CD4-positive, CD25-positive, alpha-beta regulatory T cell (primary cell): ENCODE results near the gene PRKCA. TPM values are rescaled to one million over a fixed set of nuclear protein-coding genes. Genes with fewer than 3 reads are reported as not detected.

Experiments used
- ATAC-seq, 2 donors: fragments of 150-1000 bp; cut with Tn5 transposase; one replicate each; pipeline ENCODE4 v1.10.0; 2021; ENCODE audit warnings: low read depth in 2 of 2, moderate number of reproducible peaks in 2 of 2, moderate library complexity in 1 of 2
- DNase-seq, 3 donors: peaks; one replicate each; pipeline versions ENCODE4 v3.0.0 to v3.0.0-alpha.2; 2012 to 2022; ENCODE audit warnings: mixed read lengths in 1 of 3
- H3K27ac ChIP-seq: one replicate; pipeline ENCODE4 v1.7.0; 2013; ENCODE audit warnings: mild to moderate bottlenecking, low read length; ENCODE audit not compliant: insufficient read depth, poor library complexity, severe bottlenecking
- H3K27me3 ChIP-seq: one replicate; pipeline ENCODE4 v1.7.0; 2013; ENCODE audit warnings: low read length; ENCODE audit not compliant: control insufficient read depth, insufficient read depth
- H3K36me3 ChIP-seq: one replicate; pipeline ENCODE4 v1.7.0; 2013; ENCODE audit warnings: mild to moderate bottlenecking, low read length, moderate library complexity; ENCODE audit not compliant: control insufficient read depth, insufficient read depth
- H3K4me1 ChIP-seq: 2 replicates; pipeline ENCODE4 v1.7.0; 2013; ENCODE audit warnings: mild to moderate bottlenecking, low read length; ENCODE audit not compliant: insufficient read depth, control insufficient read depth, poor library complexity, severe bottlenecking
- H3K4me3 ChIP-seq: one replicate; pipeline ENCODE4 v1.7.0; 2013; ENCODE audit warnings: low read depth, mild to moderate bottlenecking, low read length, moderate library complexity
- H3K9me3 ChIP-seq, 2 experiments: 1 replicate in 1 of 2; 2 replicates in 1 of 2; pipeline ENCODE4 v1.7.0; 2013; ENCODE audit warnings: low read length in 2 of 2, mild to moderate bottlenecking in 1 of 2, moderate library complexity in 1 of 2; ENCODE audit not compliant: control insufficient read depth in 2 of 2
- H3K27ac Mint-ChIP-seq, 3 donors: one replicate each; pipeline ENCODE4 v1.8.0; 2020 to 2022; ENCODE audit warnings: mild to moderate bottlenecking in 3 of 3, mixed read lengths in 3 of 3, moderate library complexity in 2 of 3
- H3K27me3 Mint-ChIP-seq: one replicate; pipeline ENCODE4 v1.8.0; 2022; ENCODE audit warnings: mild to moderate bottlenecking, mixed read lengths
- H3K36me3 Mint-ChIP-seq: one replicate; pipeline ENCODE4 v1.8.0; 2020; ENCODE audit warnings: mixed read lengths
- H3K4me1 Mint-ChIP-seq, 4 donors: one replicate each; pipeline ENCODE4 v1.8.0; 2020 to 2022; ENCODE audit warnings: mixed read lengths in 4 of 4, mild to moderate bottlenecking in 1 of 4
- H3K4me3 Mint-ChIP-seq, 4 donors: one replicate each; pipeline ENCODE4 v1.8.0; 2020 to 2022; ENCODE audit warnings: mild to moderate bottlenecking in 4 of 4, mixed read lengths in 4 of 4, moderate library complexity in 3 of 4
- H3K9me3 Mint-ChIP-seq, 7 donors: one replicate each; pipeline ENCODE4 v1.8.0; 2020 to 2022; ENCODE audit warnings: mixed read lengths in 7 of 7, mild to moderate bottlenecking in 3 of 7, moderate library complexity in 2 of 7
- polyA plus RNA-seq, 4 donors: library from polyadenylated mRNA; unstranded; fragments of 300-500 nt; fragmentation: Illumina TruSeq; gene quantifications; one replicate each; pipeline ENCODE4 v1.2.3, GENCODE V29; 2021
- total RNA-seq: library from RNA; stranded (reverse); gene quantifications from one replicate; pipeline ENCODE4 v1.2.3, GENCODE V29; 2022

Gene PRKCA
- total and polyA plus RNA-seq, 5 donors from 2014 or later, result 0.60 to 84.0 (median 2.0) TPM

- Histone ChIP-seq H3K36me3 (no peaks in the 10 kb centered on the region), H3K4me1 (no peaks in the 10 kb centered on the region), H3K9me3 (peaks cover 0 to 1% of the 10 kb centered on the region in 2 experiments), H3K27ac (no peak overlapping the region), H3K27me3 (no peaks in the 10 kb centered on the region), H3K4me3 (no peak overlapping the region)
- H3K4me3 Mint-ChIP-seq, result no peak overlapping the region
- DNase-seq (no peak), ATAC-seq (no peak)
- peaks cover 5% of the 10 kb centered on the region for H3K27me3 Mint-ChIP-seq
- H3K4me1 Mint-ChIP-seq, result peaks cover 0 to 2% (median 0%) of the 10 kb centered on the region in 4 donors
- H3K27ac Mint-ChIP-seq, result no peak overlapping the region
- peaks cover 0 to 4% (median 2%) of the 10 kb centered on the region in 7 donors for H3K9me3 Mint-ChIP-seq
- H3K36me3 Mint-ChIP-seq, result no peaks in the 10 kb centered on the region
These were observed 37.7 kb upstream of the PRKCA start for GRCh38 chr17:66264696-66265095.

- Mint-ChIP-seq H3K4me1 (peaks cover 0 to 2% (median 0%) of the 10 kb centered on the region in 4 donors), H3K27me3 (no peaks in the 10 kb centered on the region), H3K4me3 (no peak overlapping the region), H3K27ac (no peak overlapping the region), H3K36me3 (no peaks in the 10 kb centered on the region), H3K9me3 (peaks cover 0 to 4% (median 3%) of the 10 kb centered on the region in 7 donors)
- no peak for ATAC-seq
- H3K4me3 ChIP-seq, result no peak overlapping the region
- H3K27ac ChIP-seq, result no peak overlapping the region
- peaks cover 0 to 1% of the 10 kb centered on the region in 2 experiments for H3K9me3 ChIP-seq
- H3K27me3 ChIP-seq, result no peaks in the 10 kb centered on the region
- H3K36me3 ChIP-seq, result no peaks in the 10 kb centered on the region
- no peaks in the 10 kb centered on the region for H3K4me1 ChIP-seq
- no peak for DNase-seq
These were observed 34.0 kb upstream of the PRKCA start for GRCh38 chr17:66268247-66268927.

- Histone ChIP-seq H3K36me3 (no peaks in the 10 kb centered on the region), H3K4me3 (no peak overlapping the region), H3K27me3 (no peaks in the 10 kb centered on the region), H3K9me3 (no peaks in the 10 kb centered on the region), H3K4me1 (no peaks in the 10 kb centered on the region), H3K27ac (no peak overlapping the region)
- H3K4me3 Mint-ChIP-seq, result no peak overlapping the region
- no peak for ATAC-seq
- H3K27ac Mint-ChIP-seq, result no peak overlapping the region
- H3K9me3 Mint-ChIP-seq, result peaks cover 0 to 3% (median 0%) of the 10 kb centered on the region in 7 donors
- no peak for DNase-seq
- no peaks in the 10 kb centered on the region for H3K36me3 Mint-ChIP-seq
- H3K4me1 Mint-ChIP-seq, result no peaks in the 10 kb centered on the region
- H3K27me3 Mint-ChIP-seq, result no peaks in the 10 kb centered on the region
These were observed 32.3 kb upstream of the PRKCA start for GRCh38 chr17:66270106-66270505.

- H3K27ac Mint-ChIP-seq, result no peak overlapping the region
- H3K27me3 Mint-ChIP-seq, result no peaks in the 10 kb centered on the region
- no peaks in the 10 kb centered on the region for H3K4me1 Mint-ChIP-seq
- Histone ChIP-seq H3K4me1 (no peaks in the 10 kb centered on the region), H3K27me3 (no peaks in the 10 kb centered on the region), H3K27ac (no peak overlapping the region), H3K4me3 (no peak overlapping the region), H3K36me3 (no peaks in the 10 kb centered on the region), H3K9me3 (no peaks in the 10 kb centered on the region)
- no peak overlapping the region for H3K4me3 Mint-ChIP-seq
- peaks cover 0 to 3% (median 0%) of the 10 kb centered on the region in 7 donors for H3K9me3 Mint-ChIP-seq
- ATAC-seq (no peak), DNase-seq (no peak)
- no peaks in the 10 kb centered on the region for H3K36me3 Mint-ChIP-seq
These were observed 30.9 kb upstream of the PRKCA start for GRCh38 chr17:66271512-66271911.

GRCh38 chr17:66272811-66273585, 29.4 kb upstream of the PRKCA start:
- Mint-ChIP-seq H3K36me3 (no peaks in the 10 kb centered on the region), H3K27me3 (no peaks in the 10 kb centered on the region), H3K9me3 (peaks cover 0 to 3% (median 0%) of the 10 kb centered on the region in 7 donors), H3K4me3 (no peak overlapping the region), H3K27ac (no peak overlapping the region), H3K4me1 (no peaks in the 10 kb centered on the region)
- Histone ChIP-seq H3K36me3 (no peaks in the 10 kb centered on the region), H3K9me3 (no peaks in the 10 kb centered on the region), H3K4me3 (no peak overlapping the region), H3K4me1 (no peaks in the 10 kb centered on the region), H3K27ac (no peak overlapping the region), H3K27me3 (no peaks in the 10 kb centered on the region)
- ATAC-seq (no peak), DNase-seq (no peak)

- Histone ChIP-seq H3K4me3 (no peak overlapping the region), H3K4me1 (no peaks in the 10 kb centered on the region), H3K27me3 (no peaks in the 10 kb centered on the region), H3K9me3 (no peaks in the 10 kb centered on the region), H3K36me3 (no peaks in the 10 kb centered on the region), H3K27ac (no peak overlapping the region)
- DNase-seq, result no peak
- H3K9me3 Mint-ChIP-seq, result peaks cover 0 to 3% (median 0%) of the 10 kb centered on the region in 7 donors
- no peak for ATAC-seq
- H3K27me3 Mint-ChIP-seq, result no peaks in the 10 kb centered on the region
- no peaks in the 10 kb centered on the region for H3K36me3 Mint-ChIP-seq
- no peaks in the 10 kb centered on the region for H3K4me1 Mint-ChIP-seq
- no peak overlapping the region for H3K27ac Mint-ChIP-seq
- no peak overlapping the region for H3K4me3 Mint-ChIP-seq
These were observed 28.9 kb upstream of the PRKCA start for GRCh38 chr17:66273586-66273848.

GRCh38 chr17:66275651-66276050, 26.8 kb upstream of the PRKCA start:
- H3K9me3 Mint-ChIP-seq, result no peaks in the 10 kb centered on the region
- H3K4me1 Mint-ChIP-seq, result no peaks in the 10 kb centered on the region
- Histone ChIP-seq H3K4me1 (no peaks in the 10 kb centered on the region), H3K9me3 (no peaks in the 10 kb centered on the region), H3K27ac (no peak overlapping the region), H3K27me3 (no peaks in the 10 kb centered on the region), H3K36me3 (no peaks in the 10 kb centered on the region), H3K4me3 (no peak overlapping the region)
- H3K36me3 Mint-ChIP-seq, result no peaks in the 10 kb centered on the region
- no peaks in the 10 kb centered on the region for H3K27me3 Mint-ChIP-seq
- DNase-seq (no peak), ATAC-seq (no peak)
- no peak overlapping the region for H3K4me3 Mint-ChIP-seq
- H3K27ac Mint-ChIP-seq, result peak overlapping the region in 1 of 3 donors; percentile 58
